PC-3 (cell line): ENCODE measurements around the gene IGHMBP2. TPM values are rescaled to one million over a fixed set of nuclear protein-coding genes. Genes with fewer than 3 reads are reported as not detected.

ENCODE experiments used
- ATAC-seq: fragments of 200-7000 bp; cut with Tn5 transposase; 2 replicates; pipeline ENCODE4 v1.9.1; 2020; ENCODE audit warnings: mild to moderate bottlenecking, moderate library complexity
- BruUV-seq: library from RNA; stranded (reverse); fragments of 400-500 nt; replicated peaks from 2 replicates; lab custom pipeline; 2021; lab: Mats Ljungman, UMichigan
- CTCF ChIA-PET: fragments of 300-600 bp; sonication (Branson Sonifier 250); formaldehyde crosslinking; loops from one replicate; lab custom pipeline; 2022; ENCODE audit warnings: antibody characterized with exemption; lab: Charles Lee
- POLR2A ChIA-PET: fragments of 300-600 bp; sonication (Branson Sonifier 250); formaldehyde crosslinking; loops from one replicate; lab custom pipeline; 2022; ENCODE audit warnings: antibody characterized with exemption; ENCODE audit not compliant: unreplicated experiment; lab: Charles Lee
- DNase-seq: peaks from one replicate; pipeline ENCODE4 v3.0.0-alpha.2; 2015
- H2AFZ ChIP-seq: fragments of 300-600 bp; sonication (generic); 2 replicates; pipeline ENCODE4 v1.6.0; 2016; ENCODE audit warnings: antibody characterized with exemption, low read length
- H3F3A ChIP-seq: fragments of 300-600 bp; sonication (generic); one replicate; pipeline ENCODE4 v1.6.0; 2017; ENCODE audit warnings: antibody characterized with exemption, low read length, control low read depth, mild to moderate bottlenecking; ENCODE audit not compliant: unreplicated experiment
- H3K27ac ChIP-seq: fragments of 300-600 bp; sonication (generic); 2 replicates; pipeline ENCODE4 v1.5.1; 2016; ENCODE audit warnings: mild to moderate bottlenecking, low read length
- H3K27me3 ChIP-seq: fragments of 300-600 bp; sonication (generic); 2 replicates; pipeline ENCODE4 v1.6.1; 2016; ENCODE audit warnings: low read length, mixed read lengths
- H3K36me3 ChIP-seq: fragments of 300-600 bp; sonication (generic); 2 replicates; pipeline ENCODE4 v1.6.1; 2016; ENCODE audit warnings: low read depth, mixed run types, low read length, mixed read lengths
- H3K4me1 ChIP-seq: fragments of 300-600 bp; sonication (generic); 2 replicates; pipeline ENCODE4 v1.5.1; 2016; ENCODE audit warnings: low read length; ENCODE audit not compliant: insufficient read depth
- H3K4me2 ChIP-seq: fragments of 300-600 bp; sonication (generic); 2 replicates; pipeline ENCODE4 v1.6.0; 2016; ENCODE audit warnings: low read length
- H3K4me3 ChIP-seq: fragments of 300-600 bp; sonication (generic); 2 replicates; pipeline ENCODE4 v1.5.1; 2016; ENCODE audit warnings: mild to moderate bottlenecking, low read length, mixed read lengths
- H3K79me2 ChIP-seq: fragments of 300-600 bp; sonication (generic); 2 replicates; pipeline ENCODE4 v1.6.1; 2017; ENCODE audit warnings: low read length, mixed read lengths
- H3K9ac ChIP-seq: fragments of 300-600 bp; sonication (generic); 2 replicates; pipeline ENCODE4 v1.6.0; 2016; ENCODE audit warnings: mild to moderate bottlenecking, low read length
- H3K9me2 ChIP-seq: fragments of 300-600 bp; sonication (generic); replicated peaks from 2 replicates; pipeline ENCODE4 v1.6.1; 2016; ENCODE audit warnings: mixed run types, low read length, mixed read lengths
- H3K9me3 ChIP-seq: fragments of 300-600 bp; sonication (generic); 2 replicates; pipeline ENCODE4 v1.6.1; 2016; ENCODE audit warnings: low read length, mixed read lengths
- H4K20me1 ChIP-seq: fragments of 300-600 bp; sonication (generic); 2 replicates; pipeline ENCODE4 v1.6.1; 2016; ENCODE audit warnings: low read length, mixed read lengths
- CTCF ChIP-seq: fragments of 300-600 bp; sonication (generic); conservative IDR thresholded peaks from 2 replicates; pipeline ENCODE4 v1.5.1; 2017; ENCODE audit warnings: antibody characterized with exemption, low read depth, mild to moderate bottlenecking, low read length
- EZH2 ChIP-seq: fragments of 300-600 bp; sonication (generic); IDR thresholded peaks from one replicate; pipeline ENCODE4 v1.6.1; 2017; ENCODE audit warnings: antibody characterized with exemption, mild to moderate bottlenecking, low read length; ENCODE audit not compliant: unreplicated experiment
- EZH2phosphoT487 ChIP-seq: fragments of 300-600 bp; sonication (generic); IDR thresholded peaks from 2 replicates; pipeline ENCODE4 v1.6.1; 2018; ENCODE audit warnings: mild to moderate bottlenecking, antibody characterized with exemption, low read length, borderline replicate concordance
- intact Hi-C: fragments of 100-400 bp; cut with micrococcal nuclease; formaldehyde crosslinking; loops from 2 replicates; pipeline ENCODE4 v1.9.0; 2023
- total RNA-seq: library from RNA; depleted of rRNA; stranded (reverse); fragments of >200 nt; gene quantifications from 2 replicates; pipeline ENCODE4 v1.2.3, GENCODE V29; 2014

IGHMBP2 gene
- total RNA-seq, 1 experiment from 2014 or later = 20.5 TPM

GRCh38 chr11:68928136-68928880 is 24.6 kb downstream of the IGHMBP2 start:
- Histone ChIP-seq H3K9ac (no peak overlapping the region), H3K79me2 (no peaks in the 10 kb centered on the region), H4K20me1 (no peaks in the 10 kb centered on the region), H3K4me1 (no peaks in the 10 kb centered on the region), H3K9me2 (no peaks in the 10 kb centered on the region), H2AFZ (no peak overlapping the region), H3K4me3 (no peak overlapping the region), H3K27ac (no peak overlapping the region), H3F3A (no peaks in the 10 kb centered on the region), H3K36me3 (peaks cover 53% of the 10 kb centered on the region), H3K27me3 (no peaks in the 10 kb centered on the region), H3K4me2 (no peak overlapping the region), H3K9me3 (peaks cover 15% of the 10 kb centered on the region)
- DNase-seq = no peak
- CTCF ChIA-PET = no interaction called here
- no peak for TF ChIP-seq EZH2
- no peak for TF ChIP-seq CTCF
- no peak for TF ChIP-seq EZH2phosphoT487
- BruUV-seq = no TSS peak
- ATAC-seq = no peak
- POLR2A ChIA-PET = no interaction called here
- intact Hi-C loops = no loop called here

GRCh38 chr11:68929135-68929534 is 25.4 kb downstream of the IGHMBP2 start:
- ChIA-PET POLR2A (no interaction called here), CTCF (no interaction called here)
- BruUV-seq = no TSS peak
- Histone ChIP-seq H4K20me1 (no peaks in the 10 kb centered on the region), H3K4me3 (no peak overlapping the region), H3K4me1 (no peaks in the 10 kb centered on the region), H3K27ac (no peak overlapping the region), H3K9me2 (no peaks in the 10 kb centered on the region), H3K36me3 (peaks cover 48% of the 10 kb centered on the region), H3K9me3 (peaks cover 15% of the 10 kb centered on the region), H3K9ac (no peak overlapping the region), H3K27me3 (no peaks in the 10 kb centered on the region), H3K4me2 (no peak overlapping the region), H3K79me2 (no peaks in the 10 kb centered on the region), H3F3A (no peaks in the 10 kb centered on the region), H2AFZ (no peak overlapping the region)
- intact Hi-C loops = no loop called here
- DNase-seq (no peak), ATAC-seq (no peak)
- TF ChIP-seq EZH2 = no peak
- no peak for TF ChIP-seq CTCF
- TF ChIP-seq EZH2phosphoT487 = no peak
